ENCODE data around the gene DPP9.

DPP9 gene

GRCh38 chr19:4636761-4637160, 86.9 kb downstream of the DPP9 start:
- Histone ChIP-seq H3K27ac (ENCODE audit: low read depth, low read length) (no peak overlapping the region), H3K4me1 (ENCODE audit: control insufficient read depth, insufficient read depth, low read length) (peaks cover 12% of the 10 kb centered on the region), H3K4me3 (ENCODE audit: low read length) (peak overlapping the region; percentile 76), H3K9ac (ENCODE audit: low read length) (no peak overlapping the region), H3K36me3 (ENCODE audit: control insufficient read depth, insufficient read depth, low read length) (no peaks in the 10 kb centered on the region), H3K27me3 (ENCODE audit: control insufficient read depth, insufficient read depth, low read length) (no peaks in the 10 kb centered on the region)

DNA sequence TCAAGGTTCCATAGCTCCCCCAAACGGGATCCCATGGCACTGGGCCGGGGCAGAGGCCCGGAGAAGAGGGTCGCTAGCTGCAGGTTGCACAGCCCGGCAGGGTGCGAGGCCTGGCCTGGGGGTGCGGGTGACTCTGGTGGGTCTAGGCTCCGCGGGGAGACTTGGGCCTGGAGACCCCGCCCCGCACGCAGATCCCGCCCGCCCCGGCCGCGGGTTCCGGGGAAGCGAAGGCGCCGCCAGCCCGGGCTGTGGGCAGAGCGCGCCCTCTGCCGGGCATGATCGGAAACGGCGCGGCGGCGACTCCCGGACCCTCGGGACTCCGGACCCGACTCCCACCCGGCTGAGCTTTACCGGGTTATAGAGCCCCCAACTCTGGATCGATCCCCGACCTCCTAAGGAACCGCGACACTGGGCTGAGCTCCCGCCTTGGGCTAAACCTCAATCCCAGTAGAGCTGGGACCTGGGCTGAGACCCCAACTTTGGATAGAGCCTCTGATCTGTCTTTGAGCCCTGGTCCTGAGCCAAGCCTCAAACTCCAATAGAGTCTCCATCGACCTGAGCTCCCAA, 87.4 kb downstream of the DPP9 start:
- Histone ChIP-seq H3K36me3 (ENCODE audit: control insufficient read depth, insufficient read depth, low read length) (no peaks in the 10 kb centered on the region), H3K4me1 (ENCODE audit: control insufficient read depth, insufficient read depth, low read length) (peaks cover 10% of the 10 kb centered on the region), H3K9ac (ENCODE audit: low read length) (peak overlapping the region; percentile 87), H3K4me3 (ENCODE audit: low read length) (peak overlapping the region; percentile 76), H3K27ac (ENCODE audit: low read depth, low read length) (peak overlapping the region; percentile 79), H3K27me3 (ENCODE audit: control insufficient read depth, insufficient read depth, low read length) (no peaks in the 10 kb centered on the region)

DNA sequence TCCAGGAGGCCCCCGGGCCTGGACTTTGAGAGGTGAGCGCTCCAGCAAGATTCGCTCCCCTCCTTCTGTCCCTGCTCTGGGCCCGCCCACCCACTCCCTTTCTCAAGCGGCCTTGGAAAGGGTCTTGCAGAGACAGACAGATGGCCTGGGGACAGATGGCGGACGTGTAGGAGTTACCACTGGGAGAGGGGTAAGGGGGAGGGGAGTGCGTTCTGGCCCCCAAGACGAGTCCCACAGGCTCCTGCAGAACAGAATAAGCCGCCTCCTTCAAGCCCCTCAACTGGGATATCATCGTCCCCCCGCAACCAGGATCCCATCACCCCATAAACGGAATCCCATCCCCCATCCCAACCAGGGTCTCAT, 87.9 kb downstream of the DPP9 start:
- H3K9ac ChIP-seq (ENCODE audit: low read length), result peak overlapping the region; percentile 87
- H3K27me3 ChIP-seq (ENCODE audit: control insufficient read depth, insufficient read depth, low read length), result no peaks in the 10 kb centered on the region
- H3K36me3 ChIP-seq (ENCODE audit: control insufficient read depth, insufficient read depth, low read length), result no peaks in the 10 kb centered on the region
- peaks cover 5% of the 10 kb centered on the region for H3K4me1 ChIP-seq (ENCODE audit: control insufficient read depth, insufficient read depth, low read length)
- peak overlapping the region; percentile 79 for H3K27ac ChIP-seq (ENCODE audit: low read depth, low read length)
- H3K4me3 ChIP-seq (ENCODE audit: low read length), result peak overlapping the region; percentile 76

GRCh38 chr19:4633140-4633967, 90.3 kb downstream of the DPP9 start:
- no peak overlapping the region for H3K27ac ChIP-seq (ENCODE audit: low read depth, low read length)
- no peak overlapping the region for H3K4me3 ChIP-seq (ENCODE audit: low read length)
- no peak overlapping the region for H3K9ac ChIP-seq (ENCODE audit: low read length)
- peaks cover 2% of the 10 kb centered on the region for H3K4me1 ChIP-seq (ENCODE audit: control insufficient read depth, insufficient read depth, low read length)
- H3K27me3 ChIP-seq (ENCODE audit: control insufficient read depth, insufficient read depth, low read length), result no peaks in the 10 kb centered on the region
- H3K36me3 ChIP-seq (ENCODE audit: control insufficient read depth, insufficient read depth, low read length), result no peaks in the 10 kb centered on the region
